ENCODE results near the gene PRKCH. TPM values are rescaled to one million over a fixed set of nuclear protein-coding genes. Genes with fewer than 3 reads are reported as not detected.

The PRKCH gene
- polyA plus RNA-seq, 3 donors, result 3.6 to 6.2 (median 5.4) TPM

- Histone ChIP-seq H3K27me3 (ENCODE audit: control insufficient read depth in 2 of 2, insufficient read depth in 2 of 2, low read length in 2 of 2) (no peaks in the 10 kb centered on the region), H3K4me2 (replicated peaks; ENCODE audit: extremely low read depth, low read length, poor library complexity, severe bottlenecking) (no peak overlapping the region), H3K36me3 (replicated peaks in 1 of 2; ENCODE audit: control insufficient read depth in 1 of 2, insufficient read depth in 2 of 2, low read length in 2 of 2) (peaks cover 4 to 23% of the 10 kb centered on the region in 2 donors), H4K20me1 (ENCODE audit: insufficient read depth, low read length) (no peaks in the 10 kb centered on the region), H3K4me3 (replicated peaks in 1 of 3; ENCODE audit: low read depth in 2 of 3, low read length in 3 of 3) (no peak overlapping the region), H3K27ac (ENCODE audit: low read depth in 1 of 2, low read length in 2 of 2) (no peak overlapping the region), H2AFZ (ENCODE audit: insufficient read depth, low read depth, low read length, poor library complexity, severe bottlenecking) (no peak overlapping the region), H3K9me3 (replicated peaks in 1 of 2; ENCODE audit: control insufficient read depth in 1 of 2, insufficient read depth in 1 of 2, low read length in 2 of 2) (no peaks in the 10 kb centered on the region), H3K9ac (ENCODE audit: insufficient read depth, low read length, poor library complexity, severe bottlenecking) (no peak overlapping the region), H3K4me1 (ENCODE audit: control insufficient read depth in 1 of 2, insufficient read depth in 2 of 2, low read length in 2 of 2) (peaks cover 19 to 22% of the 10 kb centered on the region in 2 donors), H3K79me2 (ENCODE audit: insufficient read depth, low read length) (no peaks in the 10 kb centered on the region)
- Mint-ChIP-seq H3K36me3 (peaks cover 35 to 61% of the 10 kb centered on the region in 2 donors), H3K9me3 (peaks cover 0 to 2% (median 0%) of the 10 kb centered on the region in 7 donors), H3K4me1 (peaks cover 5% of the 10 kb centered on the region), H3K4me3 (no peak overlapping the region), H3K27me3 (ENCODE audit: low read depth in 3 of 3) (peaks cover 0 to 5% (median 0%) of the 10 kb centered on the region in 3 donors), H3K27ac (peak overlapping the region in 2 of 7 donors; percentile 9 to 67)
- intact Hi-C loops (cut with micrococcal nuclease), result no loop called here
- DNase-seq, result no peak
- no CpG with 5 or more reads among the region's 4 CpGs for WGBS (ENCODE audit: insufficient coverage)
- TF ChIP-seq, protein P1, sequence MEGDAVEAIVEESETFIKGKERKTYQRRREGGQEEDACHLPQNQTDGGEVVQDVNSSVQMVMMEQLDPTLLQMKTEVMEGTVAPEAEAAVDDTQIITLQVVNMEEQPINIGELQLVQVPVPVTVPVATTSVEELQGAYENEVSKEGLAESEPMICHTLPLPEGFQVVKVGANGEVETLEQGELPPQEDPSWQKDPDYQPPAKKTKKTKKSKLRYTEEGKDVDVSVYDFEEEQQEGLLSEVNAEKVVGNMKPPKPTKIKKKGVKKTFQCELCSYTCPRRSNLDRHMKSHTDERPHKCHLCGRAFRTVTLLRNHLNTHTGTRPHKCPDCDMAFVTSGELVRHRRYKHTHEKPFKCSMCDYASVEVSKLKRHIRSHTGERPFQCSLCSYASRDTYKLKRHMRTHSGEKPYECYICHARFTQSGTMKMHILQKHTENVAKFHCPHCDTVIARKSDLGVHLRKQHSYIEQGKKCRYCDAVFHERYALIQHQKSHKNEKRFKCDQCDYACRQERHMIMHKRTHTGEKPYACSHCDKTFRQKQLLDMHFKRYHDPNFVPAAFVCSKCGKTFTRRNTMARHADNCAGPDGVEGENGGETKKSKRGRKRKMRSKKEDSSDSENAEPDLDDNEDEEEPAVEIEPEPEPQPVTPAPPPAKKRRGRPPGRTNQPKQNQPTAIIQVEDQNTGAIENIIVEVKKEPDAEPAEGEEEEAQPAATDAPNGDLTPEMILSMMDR (IDR thresholded peaks at IDR 0.05), result no peak
These were observed 164.3 kb downstream of the PRKCH start for GRCh38 chr14:61485661-61486060.

- no peaks in the 10 kb centered on the region for H3K9me3 ChIP-seq (replicated peaks in 1 of 2; ENCODE audit: control insufficient read depth in 1 of 2, insufficient read depth in 1 of 2, low read length in 2 of 2)
- no peak for DNase-seq
- Mint-ChIP-seq H3K27ac (peak overlapping the region in 3 of 7 donors; percentile 1 to 34 (median 13)), H3K4me3 (no peak overlapping the region), H3K9me3 (peaks cover 0 to 2% (median 0%) of the 10 kb centered on the region in 7 donors), H3K36me3 (peaks cover 29 to 48% of the 10 kb centered on the region in 2 donors), H3K27me3 (ENCODE audit: low read depth in 3 of 3) (peaks cover 0 to 3% (median 0%) of the 10 kb centered on the region in 3 donors), H3K4me1 (no peaks in the 10 kb centered on the region)
- 100% methylated on average over 1 of the region's 5 CpGs for WGBS (ENCODE audit: insufficient coverage)
- no peak overlapping the region for H3K4me3 ChIP-seq (replicated peaks in 1 of 3; ENCODE audit: low read depth in 2 of 3, low read length in 3 of 3)
- peaks cover 32 to 34% of the 10 kb centered on the region in 2 donors for H3K4me1 ChIP-seq (ENCODE audit: control insufficient read depth in 1 of 2, insufficient read depth in 2 of 2, low read length in 2 of 2)
- intact Hi-C loops (cut with micrococcal nuclease), result no loop called here
- H3K27me3 ChIP-seq (ENCODE audit: control insufficient read depth in 2 of 2, insufficient read depth in 2 of 2, low read length in 2 of 2), result no peaks in the 10 kb centered on the region
- H4K20me1 ChIP-seq (ENCODE audit: insufficient read depth, low read length), result no peaks in the 10 kb centered on the region
- no peaks in the 10 kb centered on the region for H3K79me2 ChIP-seq (ENCODE audit: insufficient read depth, low read length)
- H3K27ac ChIP-seq (ENCODE audit: low read depth in 1 of 2, low read length in 2 of 2), result no peak overlapping the region
- H3K4me2 ChIP-seq (replicated peaks; ENCODE audit: extremely low read depth, low read length, poor library complexity, severe bottlenecking), result no peak overlapping the region
- peaks cover 4 to 23% of the 10 kb centered on the region in 2 donors for H3K36me3 ChIP-seq (replicated peaks in 1 of 2; ENCODE audit: control insufficient read depth in 1 of 2, insufficient read depth in 2 of 2, low read length in 2 of 2)
- no peak overlapping the region for H2AFZ ChIP-seq (ENCODE audit: insufficient read depth, low read depth, low read length, poor library complexity, severe bottlenecking)
- H3K9ac ChIP-seq (ENCODE audit: insufficient read depth, low read length, poor library complexity, severe bottlenecking), result no peak overlapping the region
- TF ChIP-seq, protein P1 (IDR thresholded peaks at IDR 0.05), result no peak
These were observed 165.6 kb downstream of the PRKCH start for GRCh38 chr14:61486930-61487495.

Measured in CD14-positive monocyte (primary cell).